SK-N-SH (cell line): Measurements from ENCODE around the gene TMEM63C. TPM values are rescaled to one million over a fixed set of nuclear protein-coding genes. Genes with fewer than 3 reads are reported as not detected.

Source experiments
- CTCF ChIA-PET: fragments of 300-600, 350-600 bp; formaldehyde crosslinking; extraction: SDS; loops from one replicate; lab custom pipeline; 2021; lab: Yijun Ruan, JAX
- POLR2A ChIA-PET: fragments of 350-600 bp; sonication (Branson Sonifier 250); formaldehyde crosslinking; extraction: SDS; loops from one replicate; lab custom pipeline; 2020; ENCODE audit warnings: antibody characterized with exemption, inconsistent platforms; lab: Yijun Ruan, JAX
- DNase-seq: peaks from one replicate; pipeline ENCODE4 v3.0.0; 2012
- H2AFZ ChIP-seq: fragments of 200-600 bp; sonication (generic); 2 replicates; pipeline ENCODE4 v1.8.1; 2016; ENCODE audit warnings: antibody characterized with exemption, mild to moderate bottlenecking, low read depth
- H3F3A ChIP-seq: fragments of 200-600 bp; sonication (generic); replicated peaks from 2 replicates; pipeline ENCODE3; 2016; ENCODE audit warnings: antibody characterized with exemption, mild to moderate bottlenecking; ENCODE audit not compliant: insufficient read depth
- H3K27ac ChIP-seq, 2 experiments: fragments of 200-500 bp in 1 of 2; fragments of 200-600 bp in 1 of 2; sonication (Bioruptor generic) in 1 of 2; sonication (generic), shearing (Covaris generic) in 1 of 2; 2 replicates each; pipeline versions ENCODE4 v1.5.1 to v1.6.1; 2014 to 2016; ENCODE audit warnings: low read depth in 2 of 2, inconsistent platforms in 1 of 2, low read length in 1 of 2, mild to moderate bottlenecking in 1 of 2, mixed read lengths in 1 of 2
- H3K27me3 ChIP-seq: fragments of 200-600 bp; sonication (generic), shearing (Covaris generic); 2 replicates; pipeline ENCODE4 v1.6.1; 2016; ENCODE audit warnings: mixed run types; ENCODE audit not compliant: insufficient read depth
- H3K36me3 ChIP-seq, 2 experiments: fragments of 200-500 bp in 1 of 2; fragments of 200-600 bp in 1 of 2; sonication (Bioruptor generic) in 1 of 2; sonication (generic) in 1 of 2; replicated peaks in 1 of 2; 2 replicates each; pipeline versions ENCODE3 to v1.5.1; 2014 to 2016; ENCODE audit warnings: low read length in 1 of 2, mild to moderate bottlenecking in 1 of 2; ENCODE audit not compliant: insufficient read depth in 2 of 2, control insufficient read depth in 1 of 2
- H3K4me1 ChIP-seq, 2 experiments: fragments of 200-500 bp in 1 of 2; fragments of 200-600 bp in 1 of 2; sonication (Bioruptor generic) in 1 of 2; sonication (generic), shearing (Covaris generic) in 1 of 2; 2 replicates each; pipeline versions ENCODE4 v1.5.1 to v1.6.1; 2014 to 2016; ENCODE audit warnings: low read depth in 1 of 2, low read length in 1 of 2, mixed run types in 1 of 2; ENCODE audit not compliant: insufficient read depth in 2 of 2, control insufficient read depth in 1 of 2
- H3K4me2 ChIP-seq: fragments of 200-600 bp; sonication (generic), shearing (Covaris generic); 2 replicates; pipeline ENCODE4 v1.6.1; 2017; ENCODE audit warnings: mixed run types
- H3K4me3 ChIP-seq, 2 experiments: fragments of 200-500 bp in 1 of 2; fragments of 200-600 bp in 1 of 2; sonication (Bioruptor generic) in 1 of 2; sonication (generic), shearing (Covaris generic) in 1 of 2; 2 replicates each; pipeline versions ENCODE4 v1.5.1 to v1.8.1; 2014 to 2016; ENCODE audit warnings: low read depth in 2 of 2, inconsistent platforms in 1 of 2, low read length in 1 of 2, mild to moderate bottlenecking in 1 of 2, mixed read lengths in 1 of 2, moderate library complexity in 1 of 2
- H3K79me2 ChIP-seq: fragments of 200-600 bp; sonication (generic); 2 replicates; pipeline ENCODE4 v1.8.1; 2017; ENCODE audit warnings: mild to moderate bottlenecking; ENCODE audit not compliant: insufficient read depth
- H3K9ac ChIP-seq: fragments of 200-600 bp; sonication (generic); 2 replicates; pipeline ENCODE4 v1.6.1; 2017; ENCODE audit warnings: mixed run types
- H3K9me2 ChIP-seq: fragments of 200-600 bp; sonication (generic); 2 replicates; pipeline ENCODE4 v1.6.1; 2017; ENCODE audit warnings: mixed run types
- H3K9me3 ChIP-seq: fragments of 200-600 bp; sonication (generic); 2 replicates; pipeline ENCODE4 v1.6.1; 2017; ENCODE audit warnings: mixed run types, mild to moderate bottlenecking, moderate library complexity
- H4K20me1 ChIP-seq: fragments of 200-600 bp; sonication (generic); 2 replicates; pipeline ENCODE4 v1.6.1; 2017; ENCODE audit warnings: mild to moderate bottlenecking, mixed run types; ENCODE audit not compliant: insufficient read depth
- FOSL2 ChIP-seq: IDR thresholded peaks from 2 replicates; pipeline ENCODE4 v1.4.0; 2012; ENCODE audit warnings: low read depth, mild to moderate bottlenecking, moderate library complexity, borderline replicate concordance
- MXI1 ChIP-seq: IDR thresholded peaks from 2 replicates; pipeline ENCODE4 v1.6.1; 2012; ENCODE audit warnings: mild to moderate bottlenecking, low read depth, low read length, improper control_type of control experiment
- NFIC ChIP-seq: IDR thresholded peaks from 2 replicates; pipeline ENCODE4 v1.4.0; 2012; ENCODE audit warnings: borderline replicate concordance
- RAD21 ChIP-seq: IDR thresholded peaks from 2 replicates; pipeline ENCODE4 v1.6.1; 2012; ENCODE audit warnings: mild to moderate bottlenecking, low read length
- RCOR1 ChIP-seq: fragments of 150-350 bp; IDR thresholded peaks from 2 replicates; pipeline ENCODE4 v1.6.1; 2017; ENCODE audit warnings: antibody characterized with exemption, low read length
- SMC3 ChIP-seq: IDR thresholded peaks from 2 replicates; pipeline ENCODE4 v1.6.1; 2012; ENCODE audit warnings: low read depth, low read length, improper control_type of control experiment
- TAF1 ChIP-seq: IDR thresholded peaks from 2 replicates; pipeline ENCODE4 v1.6.1; 2012; ENCODE audit warnings: low read depth, mild to moderate bottlenecking, low read length, moderate library complexity, borderline replicate concordance
- WGBS: methylation state at CpG from one replicate; pipeline ENCODE4 v1.1.6; 2017; ENCODE audit warnings: low lambda C conversion rate; 5-methylcytosine and 5-hydroxymethylcytosine counted together
- polyA plus RNA-seq, 3 experiments: library from polyadenylated mRNA; depleted of rRNA; stranded (reverse); fragments of >200 nt; gene quantifications; 2 replicates each; pipeline ENCODE4 v1.2.3, GENCODE V29; 2012
- TF ChIP-seq, protein P1 (sequence below): IDR thresholded peaks from 2 replicates; pipeline ENCODE4 v1.4.0; 2012; ENCODE audit warnings: low read depth, borderline replicate concordance
- TF ChIP-seq, protein P2 (sequence below): IDR thresholded peaks from 2 replicates; pipeline ENCODE4 v1.6.1; 2012; ENCODE audit warnings: mild to moderate bottlenecking, low read depth, low read length, moderate library complexity
- TF ChIP-seq, protein P3 (sequence below): fragments of 200-600 bp; sonication (generic); IDR thresholded peaks from 2 replicates; pipeline ENCODE4 v1.6.1; 2017; ENCODE audit warnings: antibody characterized with exemption, mild to moderate bottlenecking, moderate library complexity
- TF ChIP-seq, protein P4 (sequence below): IDR thresholded peaks from 2 replicates; pipeline ENCODE4 v1.4.0; 2012; ENCODE audit warnings: low read depth
- TF ChIP-seq, protein P5 (sequence below): fragments of 150-350 bp; IDR thresholded peaks from 2 replicates; pipeline ENCODE4 v1.6.1; 2016; ENCODE audit warnings: mild to moderate bottlenecking, low read depth, low read length

The TMEM63C gene
- polyA plus RNA-seq, 1 of the 3 experiments (the other 2 are of a cell fraction) = 0.25 TPM

DNA sequence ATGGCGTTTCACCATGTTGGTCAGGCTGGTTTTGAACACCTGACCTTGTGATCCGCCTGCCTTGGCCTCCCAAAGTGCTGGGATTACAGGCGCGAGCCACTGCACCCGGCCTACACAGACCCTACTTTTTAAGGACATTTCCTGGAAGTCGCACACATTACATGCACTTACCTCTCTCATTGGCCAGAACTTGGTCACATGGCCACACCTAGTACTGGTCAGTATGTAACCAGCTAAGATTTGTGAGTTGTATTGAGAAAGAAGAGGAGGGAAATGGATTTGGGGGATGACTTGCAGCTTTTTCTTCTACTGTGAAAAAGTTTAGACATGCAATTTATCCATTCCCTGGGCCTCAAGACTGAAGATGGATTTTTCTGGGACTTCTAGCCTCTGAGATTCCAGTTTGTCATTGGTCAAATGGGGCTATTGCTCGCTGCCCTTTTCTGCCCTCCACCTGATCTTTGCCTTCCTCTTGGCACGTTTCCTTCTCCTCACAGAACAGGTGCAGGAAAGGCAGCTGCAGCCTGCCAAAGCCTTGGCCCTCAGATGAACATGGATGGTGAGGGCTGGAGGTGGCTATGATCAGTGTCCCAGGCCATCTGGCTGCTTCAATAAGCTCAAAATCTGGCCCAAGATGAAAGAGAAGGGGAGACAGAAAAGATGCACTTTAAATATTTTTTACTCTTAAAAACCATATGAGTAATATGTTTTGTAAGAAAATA is 32.9 kb upstream of the TMEM63C start:
- no peaks in the 10 kb centered on the region for H4K20me1 ChIP-seq
- ChIA-PET POLR2A (no interaction called here), CTCF (interaction anchor here (1.0 to 8.6 kb wide), 15 partner anchors 8 to 274 kb away, joined by 3 to 153 read pairs (median 5); partner anchors contain the start of gene ZDHHC22)
- WGBS = 66% methylated on average over 8 of the region's 8 CpGs
- no peaks in the 10 kb centered on the region for H3K9me3 ChIP-seq
- H3K4me3 ChIP-seq = no peak overlapping the region
- no peaks in the 10 kb centered on the region for H3K79me2 ChIP-seq
- no peaks in the 10 kb centered on the region for H3F3A ChIP-seq
- H3K4me2 ChIP-seq = no peak overlapping the region
- H3K9ac ChIP-seq = no peak overlapping the region
- no peaks in the 10 kb centered on the region for H3K9me2 ChIP-seq
- H2AFZ ChIP-seq = no peak overlapping the region
- H3K4me1 ChIP-seq = peaks cover 0 to 3% of the 10 kb centered on the region in 2 experiments; a peak in 1 of 4 replicates
- no peak for DNase-seq
- H3K27ac ChIP-seq = no peak overlapping the region
- peaks cover 17% of the 10 kb centered on the region; the same call in 1 of the 2 replicates for H3K27me3 ChIP-seq
- no peaks in the 10 kb centered on the region for H3K36me3 ChIP-seq
- TF ChIP-seq MXI1 (no peak), TAF1 (no peak), RCOR1 (no peak)
- TF ChIP-seq, protein P1, sequence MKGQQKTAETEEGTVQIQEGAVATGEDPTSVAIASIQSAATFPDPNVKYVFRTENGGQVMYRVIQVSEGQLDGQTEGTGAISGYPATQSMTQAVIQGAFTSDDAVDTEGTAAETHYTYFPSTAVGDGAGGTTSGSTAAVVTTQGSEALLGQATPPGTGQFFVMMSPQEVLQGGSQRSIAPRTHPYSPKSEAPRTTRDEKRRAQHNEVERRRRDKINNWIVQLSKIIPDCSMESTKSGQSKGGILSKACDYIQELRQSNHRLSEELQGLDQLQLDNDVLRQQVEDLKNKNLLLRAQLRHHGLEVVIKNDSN = peak; percentile 70; the same call in 1 of the 2 replicates

DNA sequence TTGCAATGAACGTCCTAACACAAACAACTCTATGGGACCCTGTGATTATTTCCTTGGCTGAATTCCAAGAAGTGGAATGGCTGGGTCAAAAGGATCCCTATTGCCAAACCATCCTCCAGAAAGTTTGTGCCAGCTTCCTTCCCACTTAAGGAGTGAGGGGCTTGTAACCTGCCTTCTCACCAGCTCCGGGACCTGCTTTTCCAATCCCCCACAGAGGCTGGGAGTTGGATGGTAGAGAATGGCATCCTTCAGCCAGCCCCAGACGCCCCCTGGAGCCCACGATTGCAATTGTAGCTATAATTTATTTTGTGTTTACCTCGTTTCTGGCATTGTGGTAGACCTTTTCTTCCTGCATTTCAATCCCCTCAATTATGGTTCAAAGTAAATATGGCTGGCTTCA is 30.4 kb upstream of the TMEM63C start:
- no peak overlapping the region for H3K4me2 ChIP-seq
- no peaks in the 10 kb centered on the region for H3K36me3 ChIP-seq
- peak overlapping the region in 1 of 2 experiments; percentile 21; a peak in 1 of 4 replicates for H3K4me3 ChIP-seq
- H3K9ac ChIP-seq = no peak overlapping the region
- no peaks in the 10 kb centered on the region for H3K9me3 ChIP-seq
- no peaks in the 10 kb centered on the region for H3F3A ChIP-seq
- no peak overlapping the region for H3K27ac ChIP-seq
- ChIA-PET POLR2A (no interaction called here), CTCF (interaction anchor here (0.6 to 8.6 kb wide), 48 partner anchors 9 to 399 kb away, joined by 3 to 153 read pairs (median 6); partner anchors contain the start of genes CIPC, GSTZ1, POMT2 and SAMD15)
- 0 out of 2 replicates have a peak, but pooled peaks cover 5% of the 10 kb centered on the region for H3K27me3 ChIP-seq
- no peaks in the 10 kb centered on the region for H3K9me2 ChIP-seq
- DNase-seq = peak; percentile 70
- no peak overlapping the region for H2AFZ ChIP-seq
- 7% methylated on average over 5 of the region's 5 CpGs for WGBS
- TF ChIP-seq SMC3 (peak; percentile 57), NFIC (peak; percentile 38; the same call in 1 of the 2 replicates), FOSL2 (no peak), RAD21 (peak; percentile 63)
- TF ChIP-seq, protein P2, sequence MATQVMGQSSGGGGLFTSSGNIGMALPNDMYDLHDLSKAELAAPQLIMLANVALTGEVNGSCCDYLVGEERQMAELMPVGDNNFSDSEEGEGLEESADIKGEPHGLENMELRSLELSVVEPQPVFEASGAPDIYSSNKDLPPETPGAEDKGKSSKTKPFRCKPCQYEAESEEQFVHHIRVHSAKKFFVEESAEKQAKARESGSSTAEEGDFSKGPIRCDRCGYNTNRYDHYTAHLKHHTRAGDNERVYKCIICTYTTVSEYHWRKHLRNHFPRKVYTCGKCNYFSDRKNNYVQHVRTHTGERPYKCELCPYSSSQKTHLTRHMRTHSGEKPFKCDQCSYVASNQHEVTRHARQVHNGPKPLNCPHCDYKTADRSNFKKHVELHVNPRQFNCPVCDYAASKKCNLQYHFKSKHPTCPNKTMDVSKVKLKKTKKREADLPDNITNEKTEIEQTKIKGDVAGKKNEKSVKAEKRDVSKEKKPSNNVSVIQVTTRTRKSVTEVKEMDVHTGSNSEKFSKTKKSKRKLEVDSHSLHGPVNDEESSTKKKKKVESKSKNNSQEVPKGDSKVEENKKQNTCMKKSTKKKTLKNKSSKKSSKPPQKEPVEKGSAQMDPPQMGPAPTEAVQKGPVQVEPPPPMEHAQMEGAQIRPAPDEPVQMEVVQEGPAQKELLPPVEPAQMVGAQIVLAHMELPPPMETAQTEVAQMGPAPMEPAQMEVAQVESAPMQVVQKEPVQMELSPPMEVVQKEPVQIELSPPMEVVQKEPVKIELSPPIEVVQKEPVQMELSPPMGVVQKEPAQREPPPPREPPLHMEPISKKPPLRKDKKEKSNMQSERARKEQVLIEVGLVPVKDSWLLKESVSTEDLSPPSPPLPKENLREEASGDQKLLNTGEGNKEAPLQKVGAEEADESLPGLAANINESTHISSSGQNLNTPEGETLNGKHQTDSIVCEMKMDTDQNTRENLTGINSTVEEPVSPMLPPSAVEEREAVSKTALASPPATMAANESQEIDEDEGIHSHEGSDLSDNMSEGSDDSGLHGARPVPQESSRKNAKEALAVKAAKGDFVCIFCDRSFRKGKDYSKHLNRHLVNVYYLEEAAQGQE = no peak
- TF ChIP-seq, protein P3, sequence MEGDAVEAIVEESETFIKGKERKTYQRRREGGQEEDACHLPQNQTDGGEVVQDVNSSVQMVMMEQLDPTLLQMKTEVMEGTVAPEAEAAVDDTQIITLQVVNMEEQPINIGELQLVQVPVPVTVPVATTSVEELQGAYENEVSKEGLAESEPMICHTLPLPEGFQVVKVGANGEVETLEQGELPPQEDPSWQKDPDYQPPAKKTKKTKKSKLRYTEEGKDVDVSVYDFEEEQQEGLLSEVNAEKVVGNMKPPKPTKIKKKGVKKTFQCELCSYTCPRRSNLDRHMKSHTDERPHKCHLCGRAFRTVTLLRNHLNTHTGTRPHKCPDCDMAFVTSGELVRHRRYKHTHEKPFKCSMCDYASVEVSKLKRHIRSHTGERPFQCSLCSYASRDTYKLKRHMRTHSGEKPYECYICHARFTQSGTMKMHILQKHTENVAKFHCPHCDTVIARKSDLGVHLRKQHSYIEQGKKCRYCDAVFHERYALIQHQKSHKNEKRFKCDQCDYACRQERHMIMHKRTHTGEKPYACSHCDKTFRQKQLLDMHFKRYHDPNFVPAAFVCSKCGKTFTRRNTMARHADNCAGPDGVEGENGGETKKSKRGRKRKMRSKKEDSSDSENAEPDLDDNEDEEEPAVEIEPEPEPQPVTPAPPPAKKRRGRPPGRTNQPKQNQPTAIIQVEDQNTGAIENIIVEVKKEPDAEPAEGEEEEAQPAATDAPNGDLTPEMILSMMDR = peak; percentile 70
- TF ChIP-seq, protein P4, sequence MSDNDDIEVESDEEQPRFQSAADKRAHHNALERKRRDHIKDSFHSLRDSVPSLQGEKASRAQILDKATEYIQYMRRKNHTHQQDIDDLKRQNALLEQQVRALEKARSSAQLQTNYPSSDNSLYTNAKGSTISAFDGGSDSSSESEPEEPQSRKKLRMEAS = no peak
- TF ChIP-seq, protein P5, sequence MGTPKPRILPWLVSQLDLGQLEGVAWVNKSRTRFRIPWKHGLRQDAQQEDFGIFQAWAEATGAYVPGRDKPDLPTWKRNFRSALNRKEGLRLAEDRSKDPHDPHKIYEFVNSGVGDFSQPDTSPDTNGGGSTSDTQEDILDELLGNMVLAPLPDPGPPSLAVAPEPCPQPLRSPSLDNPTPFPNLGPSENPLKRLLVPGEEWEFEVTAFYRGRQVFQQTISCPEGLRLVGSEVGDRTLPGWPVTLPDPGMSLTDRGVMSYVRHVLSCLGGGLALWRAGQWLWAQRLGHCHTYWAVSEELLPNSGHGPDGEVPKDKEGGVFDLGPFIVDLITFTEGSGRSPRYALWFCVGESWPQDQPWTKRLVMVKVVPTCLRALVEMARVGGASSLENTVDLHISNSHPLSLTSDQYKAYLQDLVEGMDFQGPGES = no peak
- peaks cover 0 to 6% of the 10 kb centered on the region in 2 experiments; a peak in 1 of 4 replicates for H3K4me1 ChIP-seq
- H4K20me1 ChIP-seq = no peaks in the 10 kb centered on the region
- no peaks in the 10 kb centered on the region for H3K79me2 ChIP-seq
